Type B pancreatic cell (in vitro differentiated cells): Measurements from ENCODE around the gene TBL1X. TPM values are rescaled to one million over a fixed set of nuclear protein-coding genes. Genes with fewer than 3 reads are reported as not detected.

Experiments used
- DNase-seq: peaks from one replicate; pipeline ENCODE4 v3.0.0; 2021; ENCODE audit warnings: mixed read lengths; ENCODE audit not compliant: unreplicated experiment; ENCODE audit errors: extremely low spot score
- H3K27ac Mint-ChIP-seq: 2 replicates; pipeline ENCODE4 v1.8.0; 2021; ENCODE audit warnings: mild to moderate bottlenecking, mixed read lengths
- H3K27me3 Mint-ChIP-seq: 2 replicates; pipeline ENCODE4 v1.8.0; 2021; ENCODE audit warnings: mixed read lengths
- H3K36me3 Mint-ChIP-seq: 2 replicates; pipeline ENCODE4 v1.8.0; 2021; ENCODE audit warnings: mixed read lengths
- H3K4me1 Mint-ChIP-seq: one replicate; pipeline ENCODE4 v1.8.0; 2021; ENCODE audit warnings: mixed read lengths; ENCODE audit not compliant: unreplicated experiment
- H3K4me3 Mint-ChIP-seq: 2 replicates; pipeline ENCODE4 v1.8.0; 2021; ENCODE audit warnings: mild to moderate bottlenecking, mixed read lengths
- H3K9me3 Mint-ChIP-seq: 2 replicates; pipeline ENCODE4 v1.8.0; 2021; ENCODE audit warnings: mixed read lengths
- CTCF ChIP-seq: fragments of 200-600 bp; sonication (generic); conservative IDR thresholded peaks from 2 replicates; pipeline ENCODE4 v1.5.0; 2021; ENCODE audit warnings: antibody characterized with exemption, mild to moderate bottlenecking
- total RNA-seq: library from RNA; stranded (reverse); gene quantifications from 2 replicates; pipeline ENCODE4 v1.2.1, GENCODE V29; 2021; ENCODE audit warnings: low replicate concordance

Gene TBL1X
- total RNA-seq, 1 donor from 2014 or later, result 41.3 TPM

- Mint-ChIP-seq H3K27ac (no peak overlapping the region), H3K4me1 (peaks cover 21% of the 10 kb centered on the region), H3K36me3 (peaks cover 15% of the 10 kb centered on the region), H3K4me3 (no peak overlapping the region), H3K9me3 (peaks cover 6% of the 10 kb centered on the region), H3K27me3 (no peaks in the 10 kb centered on the region)
- no peak for DNase-seq
- no peak for TF ChIP-seq CTCF
Observed at GRCh38 chrX:9537781-9538180, 72.9 kb downstream of the TBL1X start.

- TF ChIP-seq CTCF, result no peak
- no peak overlapping the region for H3K4me3 Mint-ChIP-seq
- peaks cover 24% of the 10 kb centered on the region for H3K4me1 Mint-ChIP-seq
- DNase-seq, result no peak
- peak overlapping the region; percentile 39 for H3K27ac Mint-ChIP-seq
- H3K36me3 Mint-ChIP-seq, result peaks cover 16% of the 10 kb centered on the region
- H3K27me3 Mint-ChIP-seq, result no peaks in the 10 kb centered on the region
- H3K9me3 Mint-ChIP-seq, result peaks cover 6% of the 10 kb centered on the region
Observed at GRCh38 chrX:9538544-9539045, 73.7 kb downstream of the TBL1X start.

GRCh38 chrX:9539605-9540387 lies 74.9 kb downstream of the TBL1X start:
- no peak overlapping the region for H3K27ac Mint-ChIP-seq
- H3K9me3 Mint-ChIP-seq, result peaks cover 6% of the 10 kb centered on the region
- H3K27me3 Mint-ChIP-seq, result no peaks in the 10 kb centered on the region
- peaks cover 19% of the 10 kb centered on the region for H3K36me3 Mint-ChIP-seq
- no peak for DNase-seq
- H3K4me3 Mint-ChIP-seq, result no peak overlapping the region
- H3K4me1 Mint-ChIP-seq, result peaks cover 21% of the 10 kb centered on the region
- TF ChIP-seq CTCF, result no peak

- Mint-ChIP-seq H3K27me3 (no peaks in the 10 kb centered on the region), H3K9me3 (peaks cover 4% of the 10 kb centered on the region), H3K4me1 (peaks cover 12% of the 10 kb centered on the region), H3K27ac (no peak overlapping the region), H3K4me3 (peak overlapping the region; percentile 51), H3K36me3 (peaks cover 22% of the 10 kb centered on the region)
- no peak for DNase-seq
- TF ChIP-seq CTCF, result no peak
Observed at GRCh38 chrX:9542106-9542760, 77.4 kb downstream of the TBL1X start.

GRCh38 chrX:9542761-9543111 lies 77.9 kb downstream of the TBL1X start:
- no peak for DNase-seq
- Mint-ChIP-seq H3K4me1 (peaks cover 12% of the 10 kb centered on the region), H3K4me3 (no peak overlapping the region), H3K36me3 (peaks cover 21% of the 10 kb centered on the region), H3K27me3 (no peaks in the 10 kb centered on the region), H3K27ac (no peak overlapping the region), H3K9me3 (no peaks in the 10 kb centered on the region)
- no peak for TF ChIP-seq CTCF
